Measurements from ENCODE around the gene HHIPL1.

Gene HHIPL1

DNA sequence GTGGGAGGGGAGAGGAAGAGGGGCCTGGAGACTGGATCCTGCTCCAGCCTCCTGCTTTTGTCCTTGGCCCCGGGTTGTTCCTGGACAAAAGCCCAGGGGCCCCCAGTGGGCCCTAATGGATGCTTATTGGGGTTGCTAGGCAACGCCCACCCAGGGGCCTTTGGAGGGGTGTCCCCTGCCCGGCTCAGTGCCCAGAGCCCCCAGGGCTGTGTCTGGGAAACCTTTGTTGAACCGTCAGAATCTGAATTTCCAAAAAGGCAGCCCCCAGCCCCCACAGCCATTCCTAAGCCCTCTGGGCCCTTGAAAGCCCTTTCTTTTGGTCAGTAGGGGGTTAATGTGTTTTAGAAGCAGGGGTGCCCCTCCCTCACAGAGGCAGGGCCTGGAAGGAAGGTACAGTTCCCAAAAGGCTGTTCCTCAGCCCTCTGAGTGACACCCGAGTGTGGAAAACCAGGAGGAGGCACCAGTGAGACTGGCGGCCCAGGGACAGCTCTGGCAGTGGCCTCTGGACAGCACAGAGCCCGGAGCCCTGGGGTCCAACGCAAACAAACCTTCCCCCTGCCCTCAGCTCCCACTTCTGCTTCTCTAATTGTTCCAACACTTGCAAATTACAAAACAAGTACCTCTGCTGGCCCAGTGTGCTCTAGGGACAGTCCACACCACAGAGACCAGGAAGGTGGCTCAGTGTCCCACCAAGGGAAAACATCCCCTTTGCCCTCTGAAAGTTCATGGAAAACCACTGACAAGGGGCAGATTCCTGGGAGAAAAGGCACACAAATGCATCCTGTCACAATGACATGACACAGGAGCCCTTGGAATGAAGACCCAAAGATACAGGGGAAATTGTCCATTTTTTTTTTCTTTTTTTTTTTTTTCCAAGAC lies 19.4 kb downstream of the HHIPL1 start:
- no peak overlapping the region for H2AFZ ChIP-seq (ENCODE audit: low read depth, low read length, severe bottlenecking)
- H3K9ac ChIP-seq (ENCODE audit: low read length) = no peak overlapping the region
- no peaks in the 10 kb centered on the region for H3K36me3 ChIP-seq (ENCODE audit: low read length)
- TF ChIP-seq EZH2phosphoT487 (conservative IDR thresholded peaks at IDR 0.05; ENCODE audit: low read length) (no peak), CTCF (IDR thresholded peaks at IDR 0.05; ENCODE audit: insufficient read depth, low read length, poor library complexity, severe bottlenecking) (no peak)
- H3K9me3 ChIP-seq (ENCODE audit: insufficient read depth, low read length) = no peaks in the 10 kb centered on the region
- no peaks in the 10 kb centered on the region for H3K9me2 ChIP-seq (replicated peaks; ENCODE audit: insufficient read depth, low read length)
- H4K20me1 ChIP-seq (ENCODE audit: low read depth, low read length) = no peaks in the 10 kb centered on the region
- no peaks in the 10 kb centered on the region for H3F3A ChIP-seq (ENCODE audit: insufficient read depth)
- H3K27me3 ChIP-seq (ENCODE audit: low read length) = no peaks in the 10 kb centered on the region
- H3K4me3 ChIP-seq (ENCODE audit: insufficient read depth, low read length, poor library complexity, severe bottlenecking) = no peak overlapping the region
- no peak overlapping the region for H3K4me2 ChIP-seq (ENCODE audit: low read depth, low read length, poor library complexity, severe bottlenecking)
- no peak overlapping the region for H3K27ac ChIP-seq (ENCODE audit: low read depth, low read length)
- H3K79me2 ChIP-seq (ENCODE audit: insufficient read depth, low read length) = no peaks in the 10 kb centered on the region

DNA sequence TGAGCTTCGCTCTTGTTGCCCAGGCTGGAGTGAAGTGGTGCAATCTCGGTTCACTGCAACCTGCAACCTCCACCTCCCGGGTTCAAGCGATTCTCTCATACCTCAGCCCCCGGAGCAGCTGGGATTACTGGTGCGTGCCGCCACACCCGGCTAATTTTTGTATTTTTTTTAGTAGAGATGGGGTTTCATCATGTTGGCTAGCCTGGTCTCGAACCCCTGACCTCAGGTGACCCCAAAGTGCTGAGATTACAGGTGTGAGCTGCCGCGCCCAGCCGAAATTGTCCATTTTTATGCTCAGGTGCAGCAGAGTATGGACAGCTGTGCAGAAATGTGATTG lies 20.0 kb downstream of the HHIPL1 start:
- H3F3A ChIP-seq (ENCODE audit: insufficient read depth) = no peaks in the 10 kb centered on the region
- H3K27me3 ChIP-seq (ENCODE audit: low read length) = no peaks in the 10 kb centered on the region
- H3K9me3 ChIP-seq (ENCODE audit: insufficient read depth, low read length) = no peaks in the 10 kb centered on the region
- H2AFZ ChIP-seq (ENCODE audit: low read depth, low read length, severe bottlenecking) = no peak overlapping the region
- H3K36me3 ChIP-seq (ENCODE audit: low read length) = no peaks in the 10 kb centered on the region
- H3K9me2 ChIP-seq (replicated peaks; ENCODE audit: insufficient read depth, low read length) = no peaks in the 10 kb centered on the region
- TF ChIP-seq EZH2phosphoT487 (conservative IDR thresholded peaks at IDR 0.05; ENCODE audit: low read length) (no peak), CTCF (IDR thresholded peaks at IDR 0.05; ENCODE audit: insufficient read depth, low read length, poor library complexity, severe bottlenecking) (no peak)
- no peak overlapping the region for H3K9ac ChIP-seq (ENCODE audit: low read length)
- H3K4me3 ChIP-seq (ENCODE audit: insufficient read depth, low read length, poor library complexity, severe bottlenecking) = no peak overlapping the region
- H3K4me2 ChIP-seq (ENCODE audit: low read depth, low read length, poor library complexity, severe bottlenecking) = no peak overlapping the region
- no peaks in the 10 kb centered on the region for H4K20me1 ChIP-seq (ENCODE audit: low read depth, low read length)
- H3K27ac ChIP-seq (ENCODE audit: low read depth, low read length) = no peak overlapping the region
- no peaks in the 10 kb centered on the region for H3K79me2 ChIP-seq (ENCODE audit: insufficient read depth, low read length)

DNA sequence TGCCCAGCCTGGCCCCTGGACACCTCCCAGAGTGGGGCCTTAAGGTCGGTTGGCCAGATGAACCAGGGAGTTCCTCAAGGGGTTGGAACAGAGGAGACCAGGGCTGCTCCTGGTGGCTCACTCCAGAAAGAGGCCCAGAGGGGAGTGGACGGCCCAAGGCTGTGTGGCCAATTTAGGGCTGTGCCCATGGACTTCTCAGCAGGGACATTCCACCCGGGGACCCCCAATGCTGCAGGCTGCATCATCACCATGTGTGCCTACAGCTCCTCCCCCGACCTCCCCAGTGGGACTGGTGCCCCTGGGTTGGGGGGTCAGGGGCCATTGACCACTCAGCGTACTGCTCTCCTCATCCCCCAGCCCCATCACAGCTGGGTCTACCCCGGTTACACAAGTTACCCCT lies 21.6 kb downstream of the HHIPL1 start:
- no peak overlapping the region for H3K27ac ChIP-seq (ENCODE audit: low read depth, low read length)
- H3K4me2 ChIP-seq (ENCODE audit: low read depth, low read length, poor library complexity, severe bottlenecking) = no peak overlapping the region
- H3K9me3 ChIP-seq (ENCODE audit: insufficient read depth, low read length) = no peaks in the 10 kb centered on the region
- no peaks in the 10 kb centered on the region for H3F3A ChIP-seq (ENCODE audit: insufficient read depth)
- no peaks in the 10 kb centered on the region for H3K79me2 ChIP-seq (ENCODE audit: insufficient read depth, low read length)
- no peak overlapping the region for H3K9ac ChIP-seq (ENCODE audit: low read length)
- TF ChIP-seq EZH2phosphoT487 (conservative IDR thresholded peaks at IDR 0.05; ENCODE audit: low read length) (no peak), CTCF (IDR thresholded peaks at IDR 0.05; ENCODE audit: insufficient read depth, low read length, poor library complexity, severe bottlenecking) (no peak)
- no peak overlapping the region for H2AFZ ChIP-seq (ENCODE audit: low read depth, low read length, severe bottlenecking)
- no peaks in the 10 kb centered on the region for H4K20me1 ChIP-seq (ENCODE audit: low read depth, low read length)
- H3K27me3 ChIP-seq (ENCODE audit: low read length) = no peaks in the 10 kb centered on the region
- no peak overlapping the region for H3K4me3 ChIP-seq (ENCODE audit: insufficient read depth, low read length, poor library complexity, severe bottlenecking)
- no peaks in the 10 kb centered on the region for H3K9me2 ChIP-seq (replicated peaks; ENCODE audit: insufficient read depth, low read length)
- H3K36me3 ChIP-seq (ENCODE audit: low read length) = no peaks in the 10 kb centered on the region
